Gastrocnemius medialis (tissue), 4 donors: ENCODE results near the gene PLEKHM2. TPM values are rescaled to one million over a fixed set of nuclear protein-coding genes. Genes with fewer than 3 reads are reported as not detected.
A peak's percentile ranks its signal among the peaks of the same experiment; 100 is the strongest.

ENCODE experiments used
- ATAC-seq, 2 donors: fragments of 150-250 bp; one replicate each; pipeline ENCODE4 v1.9.1; 2016
- DNase-seq, 2 donors: peaks; one replicate each; pipeline ENCODE4 v3.0.0-alpha.2; 2019
- H3K27ac ChIP-seq, 4 donors: fragments of 200-600 bp; sonication (generic); 1 replicate in 1 of 4; 2 replicates in 3 of 4; pipeline ENCODE4 v1.5.1; 2016 to 2018; ENCODE audit warnings: mild to moderate bottlenecking in 2 of 4, moderate library complexity in 1 of 4
- H3K27me3 ChIP-seq, 3 donors: fragments of 200-600 bp; sonication (generic) in 2 of 3; 1 replicate in 1 of 3; 2 replicates in 2 of 3; pipeline versions ENCODE4 v1.5.1 to v1.6.0; 2016 to 2019; ENCODE audit warnings: mild to moderate bottlenecking in 1 of 3, moderate library complexity in 1 of 3
- H3K36me3 ChIP-seq, 2 donors: fragments of 200-600 bp; sonication (generic) in 1 of 2; one replicate each; pipeline ENCODE4 v1.5.1; 2017 to 2018
- H3K4me1 ChIP-seq, 2 donors: fragments of 200-600 bp; sonication (generic) in 1 of 2; one replicate each; pipeline ENCODE4 v1.5.1; 2016 to 2017; ENCODE audit warnings: mild to moderate bottlenecking in 2 of 2
- H3K4me3 ChIP-seq, 4 donors: fragments of 200-600 bp; sonication (generic) in 3 of 4; 1 replicate in 1 of 4; 2 replicates in 3 of 4; pipeline ENCODE4 v1.5.1; 2016 to 2019; ENCODE audit warnings: mild to moderate bottlenecking in 2 of 4
- H3K9me3 ChIP-seq, 3 donors: fragments of 200-600 bp; sonication (generic) in 2 of 3; 1 replicate in 1 of 3; 2 replicates in 2 of 3; pipeline ENCODE4 v1.5.1; 2016 to 2019
- CTCF ChIP-seq, 5 experiments: fragments of 450-650 bp in 3 of 5; fragments of 200-600 bp in 2 of 5; sonication (generic) in 2 of 5; IDR thresholded peaks in 4 of 5; conservative IDR thresholded peaks in 1 of 5; 1 replicate in 4 of 5; 2 replicates in 1 of 5; pipeline ENCODE4 v1.5.1; 2016 to 2019; ENCODE audit warnings: antibody characterized with exemption in 5 of 5, mild to moderate bottlenecking in 3 of 5, moderate library complexity in 3 of 5
- POLR2A ChIP-seq, 2 donors: fragments of 450-650 bp; IDR thresholded peaks; one replicate each; pipeline ENCODE4 v1.6.1; 2017; ENCODE audit warnings: antibody characterized with exemption in 2 of 2, mild to moderate bottlenecking in 2 of 2, moderate library complexity in 2 of 2
- in situ Hi-C, 4 donors: fragments of 200-750 bp; cut with MboI; loops; one replicate each; pipeline versions ENCODE4 v1.15.0 to v1.8.0; 2017; ENCODE audit warnings: low sequenced_read_pairs in 4 of 4
- intact Hi-C: fragments of 100-400 bp; cut with DNase I; formaldehyde crosslinking; loops from one replicate; pipeline ENCODE4 v1.15.1; 2023; ENCODE audit warnings: low total_unique reads
- total RNA-seq, 4 donors: library from RNA; depleted of rRNA; stranded (reverse); fragments of >200 nt; gene quantifications; one replicate each; pipeline versions ENCODE4 v1.1.0 to v1.2.3, GENCODE V29; 2016

PLEKHM2 gene, protein sequence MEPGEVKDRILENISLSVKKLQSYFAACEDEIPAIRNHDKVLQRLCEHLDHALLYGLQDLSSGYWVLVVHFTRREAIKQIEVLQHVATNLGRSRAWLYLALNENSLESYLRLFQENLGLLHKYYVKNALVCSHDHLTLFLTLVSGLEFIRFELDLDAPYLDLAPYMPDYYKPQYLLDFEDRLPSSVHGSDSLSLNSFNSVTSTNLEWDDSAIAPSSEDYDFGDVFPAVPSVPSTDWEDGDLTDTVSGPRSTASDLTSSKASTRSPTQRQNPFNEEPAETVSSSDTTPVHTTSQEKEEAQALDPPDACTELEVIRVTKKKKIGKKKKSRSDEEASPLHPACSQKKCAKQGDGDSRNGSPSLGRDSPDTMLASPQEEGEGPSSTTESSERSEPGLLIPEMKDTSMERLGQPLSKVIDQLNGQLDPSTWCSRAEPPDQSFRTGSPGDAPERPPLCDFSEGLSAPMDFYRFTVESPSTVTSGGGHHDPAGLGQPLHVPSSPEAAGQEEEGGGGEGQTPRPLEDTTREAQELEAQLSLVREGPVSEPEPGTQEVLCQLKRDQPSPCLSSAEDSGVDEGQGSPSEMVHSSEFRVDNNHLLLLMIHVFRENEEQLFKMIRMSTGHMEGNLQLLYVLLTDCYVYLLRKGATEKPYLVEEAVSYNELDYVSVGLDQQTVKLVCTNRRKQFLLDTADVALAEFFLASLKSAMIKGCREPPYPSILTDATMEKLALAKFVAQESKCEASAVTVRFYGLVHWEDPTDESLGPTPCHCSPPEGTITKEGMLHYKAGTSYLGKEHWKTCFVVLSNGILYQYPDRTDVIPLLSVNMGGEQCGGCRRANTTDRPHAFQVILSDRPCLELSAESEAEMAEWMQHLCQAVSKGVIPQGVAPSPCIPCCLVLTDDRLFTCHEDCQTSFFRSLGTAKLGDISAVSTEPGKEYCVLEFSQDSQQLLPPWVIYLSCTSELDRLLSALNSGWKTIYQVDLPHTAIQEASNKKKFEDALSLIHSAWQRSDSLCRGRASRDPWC
- total RNA-seq, result 100 to 1,000 TPM in 3 of 4 donors, 10 to 100 TPM in 1; 86.7 to 170 (median 144) TPM

DNA sequence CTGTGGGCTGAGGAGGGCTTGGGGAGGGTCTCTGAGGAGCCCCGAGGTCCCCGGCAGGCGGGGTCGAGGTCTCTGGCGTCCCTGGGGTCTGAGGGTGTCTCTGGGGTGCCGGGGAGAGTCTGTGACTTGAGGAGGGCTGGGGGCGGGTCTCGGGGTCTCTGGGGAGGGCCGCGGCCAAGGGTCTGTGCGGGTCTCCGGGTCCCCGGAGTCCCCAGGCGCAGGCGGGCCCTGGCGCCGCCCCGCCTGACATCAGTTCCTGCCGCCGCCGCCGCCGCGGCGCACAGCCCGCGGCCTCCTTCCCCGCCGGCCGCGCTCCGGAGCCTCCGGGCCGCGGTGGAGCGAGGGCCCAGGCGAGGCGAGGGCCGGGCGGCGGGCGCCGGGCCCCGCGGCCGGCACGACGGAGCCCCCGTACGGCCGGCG is at the start of gene PLEKHM2:
Gene PLEKHM2, plus strand, starts transcription at position 279 of the 420 bp plus-strand sequence. CDS start 239 bp downstream, outside the sequence.
- Histone ChIP-seq H3K27ac (peak within 1 kb of the TSS; percentile 90 to 98 (median 94)), H3K27me3 (no peaks in the 10 kb centered on the region), H3K4me1 (peaks cover 53 to 57% of the 10 kb centered on the region in 2 donors), H3K9me3 (no peaks in the 10 kb centered on the region), H3K36me3 (no peaks in the 10 kb centered on the region), H3K4me3 (peak within 1 kb of the TSS; percentile 66 to 92 (median 78))
- peak in 1 of 2 donors; percentile 48 for TF ChIP-seq POLR2A (IDR thresholded peaks at IDR 0.05)
- no peak for TF ChIP-seq CTCF (IDR thresholded peaks at IDR 0.05 in 4 of 5, conservative IDR thresholded peaks at IDR 0.05 in 1 of 5)
- DNase-seq, result peak in 1 of 2 donors; percentile 37
- in situ Hi-C loops (no loop called here), intact Hi-C loops (loop anchor here (5.0 kb wide), 1 partner anchor 67 kb away; the partner anchor contains the start of gene DDI2)
- ATAC-seq, result peak; percentile 20 to 47

DNA sequence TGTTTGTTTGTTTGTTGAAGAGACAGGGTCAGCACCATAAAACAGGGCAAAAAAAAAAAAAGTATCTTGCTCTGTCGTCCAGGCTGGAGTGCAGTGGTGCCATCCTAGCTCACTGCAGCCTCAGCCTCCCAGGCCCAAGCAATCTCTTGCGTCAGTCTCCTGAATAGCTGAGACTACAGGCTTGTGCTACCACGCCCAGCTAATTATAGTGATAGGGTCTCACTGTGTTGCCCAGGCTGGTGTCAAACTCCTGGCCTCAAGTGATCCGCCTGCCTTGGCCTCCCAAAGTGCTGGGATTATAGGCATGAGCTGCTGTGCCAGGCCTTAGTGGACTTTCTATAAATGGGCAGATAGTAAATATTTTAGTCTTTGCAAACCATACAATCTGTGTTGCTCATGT is 47.7 kb upstream of the PLEKHM2 start:
- Histone ChIP-seq H3K4me1 (peaks cover 17 to 18% of the 10 kb centered on the region in 2 donors), H3K27me3 (no peaks in the 10 kb centered on the region), H3K4me3 (no peak overlapping the region), H3K36me3 (peaks cover 0 to 84% of the 10 kb centered on the region in 2 donors), H3K27ac (peak overlapping the region; percentile 39 to 96 (median 56)), H3K9me3 (no peaks in the 10 kb centered on the region)
- no peak for TF ChIP-seq POLR2A (IDR thresholded peaks at IDR 0.05)
- TF ChIP-seq CTCF (IDR thresholded peaks at IDR 0.05 in 4 of 5, conservative IDR thresholded peaks at IDR 0.05 in 1 of 5), result no peak
- ATAC-seq (peak; percentile 45 to 68), DNase-seq (peak in 1 of 2 donors; percentile 41)
- in situ Hi-C loops, result no loop called here
- intact Hi-C loops, result no loop called here

GRCh38 chr1:15637826-15638225 is 46.3 kb upstream of the PLEKHM2 start:
- H3K36me3 ChIP-seq, result peaks cover 0 to 81% of the 10 kb centered on the region in 2 donors
- no peak for DNase-seq

More at GRCh38 chr1:15637826-15638225, 46.3 kb upstream of the PLEKHM2 start:
- Histone ChIP-seq H3K9me3 (no peaks in the 10 kb centered on the region), H3K4me1 (peaks cover 17% of the 10 kb centered on the region in 2 donors), H3K27ac (peak overlapping the region in 2 of 4 donors; percentile 14 to 96), H3K4me3 (no peak overlapping the region), H3K27me3 (no peaks in the 10 kb centered on the region)
- TF ChIP-seq CTCF (IDR thresholded peaks at IDR 0.05 in 4 of 5, conservative IDR thresholded peaks at IDR 0.05 in 1 of 5) (no peak), POLR2A (IDR thresholded peaks at IDR 0.05) (no peak)
- intact Hi-C loops, result no loop called here
- ATAC-seq, result no peak
- in situ Hi-C loops, result no loop called here
